Breast epithelium (tissue), 3 donors: ENCODE results near the gene SIRT7.

ENCODE experiments used
- POLR2A ChIP-seq: fragments of 450-650 bp; IDR thresholded peaks from one replicate; pipeline ENCODE4 v1.6.1; 2016; ENCODE audit warnings: antibody characterized with exemption, mild to moderate bottlenecking, moderate library complexity
- TF ChIP-seq, protein P1 (sequence below), 3 donors: fragments of 450-650 bp; IDR thresholded peaks; one replicate each; pipeline ENCODE4 v1.5.1; 2016 to 2017; ENCODE audit warnings: antibody characterized with exemption in 3 of 3, mild to moderate bottlenecking in 3 of 3, moderate library complexity in 3 of 3

DNA sequence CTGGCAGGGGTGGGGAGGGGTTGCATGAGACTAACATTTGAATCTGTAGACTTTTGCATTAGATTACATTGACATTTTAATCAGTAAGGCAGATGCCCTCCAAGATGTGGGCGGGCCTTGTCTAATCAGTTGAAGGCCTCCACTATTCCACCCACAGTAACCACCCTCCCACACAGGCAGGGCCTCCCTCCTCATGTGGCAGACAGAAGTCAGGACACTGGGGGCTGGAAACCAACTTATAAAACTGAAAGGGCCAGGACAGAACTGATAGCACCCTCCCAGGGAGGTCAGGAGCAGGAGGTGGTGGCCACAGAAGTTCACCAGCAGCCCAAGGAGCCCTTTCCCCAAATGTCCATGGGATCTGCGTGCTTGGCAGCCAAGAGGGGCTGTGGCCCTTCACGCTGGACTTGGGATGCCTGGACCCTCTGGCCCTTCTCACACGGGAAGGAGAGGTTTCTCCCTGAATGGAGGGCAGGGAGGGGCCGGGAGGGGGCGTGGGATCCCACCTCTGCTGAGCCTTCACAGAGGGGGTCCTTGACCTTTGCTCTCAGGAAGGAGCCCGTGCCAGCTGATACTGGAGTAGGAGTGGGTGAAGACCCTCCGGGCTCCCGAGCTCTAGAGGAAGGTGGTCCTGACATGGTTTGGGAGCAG lies 14.5 kb upstream of the SIRT7 start:
- no peak for TF ChIP-seq POLR2A
- TF ChIP-seq, protein P1, sequence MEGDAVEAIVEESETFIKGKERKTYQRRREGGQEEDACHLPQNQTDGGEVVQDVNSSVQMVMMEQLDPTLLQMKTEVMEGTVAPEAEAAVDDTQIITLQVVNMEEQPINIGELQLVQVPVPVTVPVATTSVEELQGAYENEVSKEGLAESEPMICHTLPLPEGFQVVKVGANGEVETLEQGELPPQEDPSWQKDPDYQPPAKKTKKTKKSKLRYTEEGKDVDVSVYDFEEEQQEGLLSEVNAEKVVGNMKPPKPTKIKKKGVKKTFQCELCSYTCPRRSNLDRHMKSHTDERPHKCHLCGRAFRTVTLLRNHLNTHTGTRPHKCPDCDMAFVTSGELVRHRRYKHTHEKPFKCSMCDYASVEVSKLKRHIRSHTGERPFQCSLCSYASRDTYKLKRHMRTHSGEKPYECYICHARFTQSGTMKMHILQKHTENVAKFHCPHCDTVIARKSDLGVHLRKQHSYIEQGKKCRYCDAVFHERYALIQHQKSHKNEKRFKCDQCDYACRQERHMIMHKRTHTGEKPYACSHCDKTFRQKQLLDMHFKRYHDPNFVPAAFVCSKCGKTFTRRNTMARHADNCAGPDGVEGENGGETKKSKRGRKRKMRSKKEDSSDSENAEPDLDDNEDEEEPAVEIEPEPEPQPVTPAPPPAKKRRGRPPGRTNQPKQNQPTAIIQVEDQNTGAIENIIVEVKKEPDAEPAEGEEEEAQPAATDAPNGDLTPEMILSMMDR (IDR thresholded peaks at IDR 0.05): no peak
